Endothelial cell (in vitro differentiated cells): ENCODE data around the gene THAP6. TPM values are rescaled to one million over a fixed set of nuclear protein-coding genes. Genes with fewer than 3 reads are reported as not detected.
"Not testable (repeated sequence)": the region's sequence is repeated elsewhere in the genome, so short reads cannot be mapped to it uniquely, and the experiment has no call there.

ENCODE experiments used
- DNase-seq: peaks from one replicate; pipeline ENCODE4 v3.0.0; 2021; ENCODE audit warnings: low spot score
- H3K27ac Mint-ChIP-seq: one replicate; pipeline ENCODE4 v1.8.0; 2021; ENCODE audit warnings: mixed read lengths, inconsistent platforms; ENCODE audit not compliant: unreplicated experiment
- H3K27me3 Mint-ChIP-seq: one replicate; pipeline ENCODE4 v1.8.0; 2021; ENCODE audit warnings: mild to moderate bottlenecking, moderate library complexity, mixed read lengths, inconsistent platforms; ENCODE audit not compliant: unreplicated experiment
- H3K36me3 Mint-ChIP-seq: one replicate; pipeline ENCODE4 v1.8.0; 2021; ENCODE audit warnings: mild to moderate bottlenecking, low read depth, mixed read lengths, inconsistent platforms; ENCODE audit not compliant: unreplicated experiment
- H3K4me1 Mint-ChIP-seq: one replicate; pipeline ENCODE4 v1.8.0; 2021; ENCODE audit warnings: mild to moderate bottlenecking, mixed read lengths, inconsistent platforms; ENCODE audit not compliant: unreplicated experiment
- H3K4me3 Mint-ChIP-seq: one replicate; pipeline ENCODE4 v1.8.0; 2021; ENCODE audit warnings: mild to moderate bottlenecking, mixed read lengths, inconsistent platforms; ENCODE audit not compliant: unreplicated experiment
- H3K9me3 Mint-ChIP-seq: one replicate; pipeline ENCODE4 v1.8.0; 2021; ENCODE audit warnings: mixed read lengths, inconsistent platforms; ENCODE audit not compliant: unreplicated experiment
- CTCF ChIP-seq: fragments of 200-600 bp; sonication (generic); IDR thresholded peaks from one replicate; pipeline ENCODE4 v1.5.0; 2021; ENCODE audit warnings: antibody characterized with exemption; ENCODE audit not compliant: unreplicated experiment
- total RNA-seq: library from RNA; stranded (reverse); fragmentation: NEBNext Ultra II Directional; extraction: Animal tissue kit (Norgen Biotek cat#: 25700); gene quantifications from one replicate; pipeline ENCODE4 v1.2.1, GENCODE V29; 2021; ENCODE audit not compliant: unreplicated experiment

Gene THAP6
- total RNA-seq, 1 donor from 2014 or later: 7.3 TPM

- Mint-ChIP-seq H3K9me3 (peaks cover 9% of the 10 kb centered on the region), H3K27ac (no peak overlapping the region), H3K4me1 (no peaks in the 10 kb centered on the region), H3K36me3 (peaks cover 51% of the 10 kb centered on the region), H3K27me3 (no peaks in the 10 kb centered on the region), H3K4me3 (peak overlapping the region; percentile 24)
- no peak for DNase-seq
- no peak for TF ChIP-seq CTCF
These were observed 16.5 kb downstream of the THAP6 start for GRCh38 chr4:75530556-75531322.

- H3K4me1 Mint-ChIP-seq, H3K27me3 Mint-ChIP-seq: not testable (repeated sequence)
- H3K36me3 Mint-ChIP-seq: peaks cover 52% of the 10 kb centered on the region
These were observed 17.4 kb downstream of the THAP6 start for GRCh38 chr4:75531536-75532143.

GRCh38 chr4:75533339-75533887, 19.1 kb downstream of the THAP6 start:
- H3K36me3 Mint-ChIP-seq: peaks cover 43% of the 10 kb centered on the region
- not testable (repeated sequence) for H3K27ac Mint-ChIP-seq, H3K9me3 Mint-ChIP-seq, H3K4me1 Mint-ChIP-seq, H3K27me3 Mint-ChIP-seq, DNase-seq
- H3K4me3 Mint-ChIP-seq: peak overlapping the region; percentile 35

More at GRCh38 chr4:75531536-75532143, 17.4 kb downstream of the THAP6 start:
- H3K9me3 Mint-ChIP-seq, DNase-seq, H3K27ac Mint-ChIP-seq: not testable (repeated sequence)
- peak overlapping the region; percentile 87 for H3K4me3 Mint-ChIP-seq

GRCh38 chr4:75533926-75534325, 19.7 kb downstream of the THAP6 start:
- not testable (repeated sequence) for DNase-seq, H3K9me3 Mint-ChIP-seq, H3K27ac Mint-ChIP-seq, H3K4me3 Mint-ChIP-seq, H3K27me3 Mint-ChIP-seq, H3K4me1 Mint-ChIP-seq
- peaks cover 43% of the 10 kb centered on the region for H3K36me3 Mint-ChIP-seq

- not testable (repeated sequence) for H3K9me3 Mint-ChIP-seq, H3K27me3 Mint-ChIP-seq, H3K27ac Mint-ChIP-seq, H3K4me3 Mint-ChIP-seq, DNase-seq
- H3K4me1 Mint-ChIP-seq: peaks cover 13% of the 10 kb centered on the region
- H3K36me3 Mint-ChIP-seq: peaks cover 20% of the 10 kb centered on the region
These were observed 23.0 kb downstream of the THAP6 start for GRCh38 chr4:75537308-75537707.

GRCh38 chr4:75542824-75543223, 28.6 kb downstream of the THAP6 start:
- Mint-ChIP-seq H3K9me3 (no peaks in the 10 kb centered on the region), H3K4me1 (peaks cover 13% of the 10 kb centered on the region), H3K4me3 (no peak overlapping the region), H3K27me3 (no peaks in the 10 kb centered on the region), H3K27ac (no peak overlapping the region), H3K36me3 (no peaks in the 10 kb centered on the region)
- no peak for DNase-seq
- TF ChIP-seq CTCF: no peak

GRCh38 chr4:75544220-75544619, 29.9 kb downstream of the THAP6 start:
- not testable (repeated sequence) for DNase-seq, H3K9me3 Mint-ChIP-seq, H3K36me3 Mint-ChIP-seq, H3K4me3 Mint-ChIP-seq, H3K27me3 Mint-ChIP-seq, H3K27ac Mint-ChIP-seq
- peaks cover 12% of the 10 kb centered on the region for H3K4me1 Mint-ChIP-seq
